Tibial artery (tissue), 4 donors: ENCODE data around the gene LRGUK.

ENCODE experiments used
- DNase-seq, 2 donors: peaks; one replicate each; pipeline ENCODE4 v3.0.0-alpha.2; 2019
- H3K27ac ChIP-seq, 2 donors: fragments of 200-600 bp; sonication (generic) in 1 of 2; 1 replicate in 1 of 2; 2 replicates in 1 of 2; pipeline ENCODE4 v1.5.1; 2018 to 2019; ENCODE audit warnings: mild to moderate bottlenecking in 1 of 2
- H3K27me3 ChIP-seq, 2 donors: fragments of 200-600 bp; sonication (generic) in 1 of 2; one replicate each; pipeline versions ENCODE4 v1.5.1 to v1.6.0; 2016 to 2019
- H3K36me3 ChIP-seq, 3 donors: fragments of 200-600 bp; sonication (generic) in 2 of 3; one replicate each; pipeline ENCODE4 v1.5.1; 2016 to 2019; ENCODE audit warnings: mild to moderate bottlenecking in 2 of 3
- H3K4me1 ChIP-seq, 4 donors: fragments of 200-600 bp; sonication (generic) in 2 of 4; 1 replicate in 3 of 4; 2 replicates in 1 of 4; pipeline ENCODE4 v1.5.1; 2016 to 2019
- H3K4me3 ChIP-seq, 2 donors: fragments of 200-600 bp; sonication (generic) in 1 of 2; 1 replicate in 1 of 2; 2 replicates in 1 of 2; pipeline ENCODE4 v1.5.1; 2018 to 2019; ENCODE audit warnings: mild to moderate bottlenecking in 2 of 2
- H3K9me3 ChIP-seq, 3 donors: fragments of 200-600 bp; sonication (generic) in 1 of 3; one replicate each; pipeline ENCODE4 v1.5.1; 2016 to 2019
- intact Hi-C: fragments of 100-400 bp; cut with DNase I; formaldehyde crosslinking; loops from one replicate; pipeline ENCODE4 v1.15.0; 2023; ENCODE audit warnings: low total_unique reads
- TF ChIP-seq, protein P1 (sequence below), 2 experiments: fragments of 200-600 bp in 1 of 2; fragments of 450-650 bp in 1 of 2; IDR thresholded peaks; one replicate each; pipeline ENCODE4 v1.5.1; 2017 to 2019; ENCODE audit warnings: antibody characterized with exemption in 2 of 2, mild to moderate bottlenecking in 1 of 2, moderate library complexity in 1 of 2

LRGUK gene

DNA sequence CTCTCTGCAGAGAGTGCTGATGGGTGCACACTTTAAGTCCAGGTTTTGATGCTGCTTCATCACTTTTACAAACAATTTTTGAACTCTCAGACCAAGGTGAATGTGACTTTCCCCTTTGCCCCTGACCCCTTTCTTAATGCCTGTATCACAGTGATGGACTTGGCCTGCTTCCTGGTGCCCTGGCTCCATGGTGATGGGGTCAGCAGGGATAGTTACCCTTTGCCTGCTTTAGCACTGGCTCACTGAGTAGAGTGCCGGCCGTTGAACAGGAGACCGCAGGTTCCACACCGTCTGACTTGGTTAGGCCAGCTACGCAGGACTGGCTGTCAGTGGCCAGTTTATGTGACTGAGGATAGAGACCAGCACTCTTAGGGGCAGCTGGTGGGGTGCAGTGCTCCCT lies 40.1 kb downstream of the LRGUK start:
- no peak overlapping the region for H3K4me3 ChIP-seq
- H3K27ac ChIP-seq = no peak overlapping the region
- DNase-seq = no peak
- H3K9me3 ChIP-seq = no peaks in the 10 kb centered on the region
- H3K36me3 ChIP-seq = no peaks in the 10 kb centered on the region
- H3K27me3 ChIP-seq = no peaks in the 10 kb centered on the region
- TF ChIP-seq, protein P1, sequence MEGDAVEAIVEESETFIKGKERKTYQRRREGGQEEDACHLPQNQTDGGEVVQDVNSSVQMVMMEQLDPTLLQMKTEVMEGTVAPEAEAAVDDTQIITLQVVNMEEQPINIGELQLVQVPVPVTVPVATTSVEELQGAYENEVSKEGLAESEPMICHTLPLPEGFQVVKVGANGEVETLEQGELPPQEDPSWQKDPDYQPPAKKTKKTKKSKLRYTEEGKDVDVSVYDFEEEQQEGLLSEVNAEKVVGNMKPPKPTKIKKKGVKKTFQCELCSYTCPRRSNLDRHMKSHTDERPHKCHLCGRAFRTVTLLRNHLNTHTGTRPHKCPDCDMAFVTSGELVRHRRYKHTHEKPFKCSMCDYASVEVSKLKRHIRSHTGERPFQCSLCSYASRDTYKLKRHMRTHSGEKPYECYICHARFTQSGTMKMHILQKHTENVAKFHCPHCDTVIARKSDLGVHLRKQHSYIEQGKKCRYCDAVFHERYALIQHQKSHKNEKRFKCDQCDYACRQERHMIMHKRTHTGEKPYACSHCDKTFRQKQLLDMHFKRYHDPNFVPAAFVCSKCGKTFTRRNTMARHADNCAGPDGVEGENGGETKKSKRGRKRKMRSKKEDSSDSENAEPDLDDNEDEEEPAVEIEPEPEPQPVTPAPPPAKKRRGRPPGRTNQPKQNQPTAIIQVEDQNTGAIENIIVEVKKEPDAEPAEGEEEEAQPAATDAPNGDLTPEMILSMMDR (IDR thresholded peaks at IDR 0.05) = no peak
- no peaks in the 10 kb centered on the region for H3K4me1 ChIP-seq
- intact Hi-C loops = no loop called here

DNA sequence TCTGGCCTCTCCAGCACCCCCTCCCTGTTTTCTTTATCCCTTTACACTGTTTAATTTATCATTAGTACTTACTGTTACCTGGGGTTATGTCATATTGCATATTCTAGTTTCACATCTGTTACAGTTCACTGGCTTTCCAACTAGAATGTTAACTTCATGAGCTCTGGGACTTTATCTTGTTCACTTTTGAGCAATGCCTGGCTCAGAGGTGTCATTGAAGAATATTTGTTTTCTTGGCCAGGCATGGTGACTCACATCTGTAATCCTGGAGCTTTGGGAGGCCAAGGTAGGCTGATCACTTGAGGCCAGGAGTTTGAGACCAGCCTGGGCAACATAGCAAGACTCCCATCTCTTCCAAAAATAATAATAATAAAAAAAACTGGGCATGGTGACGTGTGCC lies 40.7 kb downstream of the LRGUK start:
- Histone ChIP-seq H3K4me1 (no peaks in the 10 kb centered on the region), H3K9me3 (no peaks in the 10 kb centered on the region), H3K4me3 (no peak overlapping the region), H3K36me3 (no peaks in the 10 kb centered on the region), H3K27ac (no peak overlapping the region), H3K27me3 (no peaks in the 10 kb centered on the region)
- DNase-seq = no peak
- intact Hi-C loops = no loop called here
- TF ChIP-seq, protein P1 (IDR thresholded peaks at IDR 0.05) = no peak

DNA sequence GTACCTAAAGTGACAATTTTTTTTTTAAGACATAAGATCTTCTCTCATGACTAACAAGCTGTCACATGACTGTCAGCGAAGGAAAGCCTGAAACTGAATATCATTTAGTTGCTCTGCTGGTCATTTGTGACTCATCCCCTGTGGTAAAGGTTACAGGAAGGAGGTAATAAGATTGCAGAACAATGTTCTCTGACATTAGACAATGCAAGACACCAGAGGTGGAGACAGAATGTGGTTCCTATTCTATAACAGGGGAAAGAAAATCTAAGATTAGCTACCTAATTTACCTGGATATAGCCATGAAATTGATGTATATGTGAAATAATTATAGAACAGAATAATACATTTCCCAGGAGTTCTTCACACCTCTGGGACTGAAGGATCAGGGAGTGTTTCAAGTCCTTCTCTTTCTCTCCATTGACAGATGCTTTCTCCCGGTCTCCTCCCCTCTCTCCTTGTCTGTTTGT lies 47.7 kb downstream of the LRGUK start:
- H3K9me3 ChIP-seq = no peaks in the 10 kb centered on the region
- no peak overlapping the region for H3K4me3 ChIP-seq
- H3K27me3 ChIP-seq = no peaks in the 10 kb centered on the region
- H3K36me3 ChIP-seq = no peaks in the 10 kb centered on the region
- intact Hi-C loops = no loop called here
- TF ChIP-seq, protein P1 (IDR thresholded peaks at IDR 0.05) = no peak
- no peak for DNase-seq
- H3K27ac ChIP-seq = no peak overlapping the region
- H3K4me1 ChIP-seq = no peaks in the 10 kb centered on the region

DNA sequence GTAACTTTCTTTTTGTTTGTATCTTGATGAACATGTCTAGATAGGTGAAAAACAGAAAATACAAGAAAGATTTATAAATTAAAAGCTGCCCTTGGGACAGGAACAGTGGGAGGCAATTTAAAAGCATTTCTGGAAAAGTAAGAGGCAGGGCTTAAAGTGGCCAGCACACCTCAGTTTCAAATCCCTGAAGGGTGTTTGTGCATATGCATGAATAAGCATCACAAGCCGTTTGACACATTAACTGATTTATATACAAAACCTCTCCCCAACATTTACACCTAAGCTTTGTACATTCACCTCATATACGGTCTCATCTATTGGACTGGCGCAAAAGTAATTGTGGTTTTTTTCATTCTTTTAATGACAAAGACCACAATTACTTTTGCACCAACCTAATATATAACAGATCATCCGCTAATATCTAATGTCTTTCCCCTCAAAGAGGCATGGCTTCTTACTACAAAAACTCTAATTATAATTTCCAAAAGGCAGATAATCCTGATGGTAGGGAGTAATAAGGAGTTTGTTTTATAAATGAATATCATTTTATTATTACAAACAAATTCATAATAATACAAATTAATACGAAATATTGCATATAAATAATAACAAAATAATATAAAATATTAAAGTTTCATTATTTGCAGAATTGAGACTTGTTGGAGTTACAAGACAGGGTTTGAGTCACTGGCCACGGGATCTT lies 48.3 kb downstream of the LRGUK start:
- Histone ChIP-seq H3K27ac (no peak overlapping the region), H3K9me3 (no peaks in the 10 kb centered on the region), H3K4me3 (no peak overlapping the region), H3K27me3 (no peaks in the 10 kb centered on the region), H3K36me3 (no peaks in the 10 kb centered on the region), H3K4me1 (no peaks in the 10 kb centered on the region)
- TF ChIP-seq, protein P1 (IDR thresholded peaks at IDR 0.05) = no peak
- intact Hi-C loops = no loop called here
- DNase-seq = no peak

DNA sequence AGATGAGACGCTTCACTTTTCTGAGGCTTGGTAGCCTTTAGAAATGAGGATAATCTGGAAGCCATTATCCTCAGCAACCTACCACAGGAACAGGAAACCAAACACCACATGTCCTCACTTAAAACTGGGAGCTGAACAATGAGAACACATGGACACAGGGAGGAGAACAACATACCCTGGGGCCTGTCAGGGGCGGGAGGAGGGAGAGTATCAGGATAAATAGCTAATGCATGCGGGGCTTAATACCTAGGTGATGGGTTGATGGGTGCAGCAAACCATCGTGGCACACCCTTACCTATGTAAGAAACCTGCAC lies 48.9 kb downstream of the LRGUK start:
- no peak for DNase-seq

More for the DNA sequence above, 48.9 kb downstream of the LRGUK start:
- no peak overlapping the region for H3K4me3 ChIP-seq
- no peaks in the 10 kb centered on the region for H3K4me1 ChIP-seq
- no peaks in the 10 kb centered on the region for H3K36me3 ChIP-seq
- intact Hi-C loops = no loop called here
- H3K9me3 ChIP-seq = no peaks in the 10 kb centered on the region
- H3K27ac ChIP-seq = no peak overlapping the region
- TF ChIP-seq, protein P1 (IDR thresholded peaks at IDR 0.05) = no peak
- H3K27me3 ChIP-seq = no peaks in the 10 kb centered on the region
